Caki2 (cell line): ENCODE measurements around the gene MRPS16. TPM values are rescaled to one million over a fixed set of nuclear protein-coding genes. Genes with fewer than 3 reads are reported as not detected.

Experiments
- DNase-seq: peaks from one replicate; pipeline ENCODE4 v3.0.0-alpha.2; 2015; ENCODE audit warnings: low read depth
- in situ Hi-C: cut with HindIII; loops from 2 replicates; pipeline ENCODE4 v1.10.0; 2016; ENCODE audit warnings: low sequenced_read_pairs, low pct_unique_long_range_greater_than_20kb, mixed read lengths
- total RNA-seq: library from RNA; depleted of rRNA; stranded (reverse); fragments of >200 nt; shearing (Covaris generic); gene quantifications from 2 replicates; pipeline ENCODE4 v1.2.3, GENCODE V29; 2014; ENCODE audit warnings: low replicate concordance; rRNA removed

MRPS16 gene
- total RNA-seq, 1 experiment from 2014 or later, result 67.5 TPM

GRCh38 chr10:73210395-73211105 lies 41.9 kb downstream of the MRPS16 start:
- no peak for DNase-seq
- in situ Hi-C loops, result no loop called here

GRCh38 chr10:73209705-73210104 lies 42.7 kb downstream of the MRPS16 start:
- in situ Hi-C loops, result no loop called here

GRCh38 chr10:73207883-73208282 lies 44.6 kb downstream of the MRPS16 start:
- in situ Hi-C loops, result no loop called here

More at GRCh38 chr10:73209705-73210104, 42.7 kb downstream of the MRPS16 start:
- DNase-seq, result peak; percentile 61

GRCh38 chr10:73206385-73206784 lies 46.1 kb downstream of the MRPS16 start:
- in situ Hi-C loops, result no loop called here
- no peak for DNase-seq

More at GRCh38 chr10:73207883-73208282, 44.6 kb downstream of the MRPS16 start:
- no peak for DNase-seq

- in situ Hi-C loops, result no loop called here
- no peak for DNase-seq
Observed at GRCh38 chr10:73205890-73206289, 46.6 kb downstream of the MRPS16 start.

GRCh38 chr10:73205081-73205480 lies 47.4 kb downstream of the MRPS16 start:
- in situ Hi-C loops, result no loop called here
- DNase-seq, result no peak

Other genes starting within 250 kb of the MRPS16 start
- 102 and 110 TPM in 2 replicates for gene P4HA1, start 155.8 kb downstream of the MRPS16 start, total RNA-seq
- gene NUDT13, start 142.2 kb downstream of the MRPS16 start, total RNA-seq, result 3.4 and 4.7 TPM in 2 replicates
- gene ECD, start 84.6 kb downstream of the MRPS16 start, total RNA-seq, result 44.6 and 45.7 TPM in 2 replicates
- gene FAM149B1, start 84.5 kb downstream of the MRPS16 start, total RNA-seq, result 11.1 and 11.5 TPM in 2 replicates
- 35.6 and 39.1 TPM in 2 replicates for gene DNAJC9, start 5.4 kb downstream of the MRPS16 start, total RNA-seq
- gene CFAP70, start 106.2 kb upstream of the MRPS16 start, total RNA-seq, result 0.78 and 3.4 TPM in 2 replicates
- gene ANXA7, start 161.4 kb upstream of the MRPS16 start, total RNA-seq, result 84.4 and 96.7 TPM in 2 replicates
- 0.41 TPM in 1 of 2 replicates, not detected in the other for gene MSS51, start 180.9 kb upstream of the MRPS16 start, total RNA-seq
- gene PPP3CB, start 243.4 kb upstream of the MRPS16 start, total RNA-seq, result 1.5 and 2.6 TPM in 2 replicates